Progenitor cell of endocrine pancreas (in vitro differentiated cells): ENCODE results near the gene TACO1. TPM values are rescaled to one million over a fixed set of nuclear protein-coding genes. Genes with fewer than 3 reads are reported as not detected.

Experiments used
- DNase-seq: peaks from one replicate; pipeline ENCODE4 v3.0.0; 2021; ENCODE audit warnings: low spot score; ENCODE audit not compliant: unreplicated experiment
- H3K27ac Mint-ChIP-seq: 2 replicates; pipeline ENCODE4 v1.8.0; 2021; ENCODE audit warnings: mild to moderate bottlenecking, moderate library complexity, mixed read lengths
- H3K27me3 Mint-ChIP-seq: 2 replicates; pipeline ENCODE4 v1.8.0; 2021; ENCODE audit warnings: mixed read lengths
- H3K36me3 Mint-ChIP-seq: 2 replicates; pipeline ENCODE4 v1.8.0; 2022; ENCODE audit warnings: mixed read lengths; ENCODE audit not compliant: insufficient read depth
- H3K4me1 Mint-ChIP-seq: 2 replicates; pipeline ENCODE4 v1.8.0; 2021; ENCODE audit warnings: low read depth, mixed read lengths
- H3K4me3 Mint-ChIP-seq: 2 replicates; pipeline ENCODE4 v1.8.0; 2021; ENCODE audit warnings: low read depth, mild to moderate bottlenecking, moderate library complexity, mixed read lengths
- H3K9me3 Mint-ChIP-seq: 2 replicates; pipeline ENCODE4 v1.8.0; 2021; ENCODE audit warnings: low read depth, mixed read lengths
- long read RNA-seq: library from polyadenylated mRNA; unstranded; transcript quantifications from one replicate; pipeline ENCODE4 v2.0.0, GENCODE V29; 2020
- total RNA-seq: library from RNA; stranded (reverse); gene quantifications from 2 replicates; pipeline ENCODE4 v1.2.1, GENCODE V29; 2021
- TF ChIP-seq, protein P1 (sequence below): fragments of 200-600 bp; sonication (generic); IDR thresholded peaks from one replicate; pipeline ENCODE4 v1.5.0; 2021; ENCODE audit warnings: antibody characterized with exemption, mild to moderate bottlenecking; ENCODE audit not compliant: unreplicated experiment

The TACO1 gene
- 18.2 and 19.2 TPM in 2 replicates for total RNA-seq
- long read RNA-seq, partial matches to known transcripts, result 1 of 4 reads
- long read RNA-seq, other reads (novel, unspliced or antisense), result 0 of 4 reads

DNA sequence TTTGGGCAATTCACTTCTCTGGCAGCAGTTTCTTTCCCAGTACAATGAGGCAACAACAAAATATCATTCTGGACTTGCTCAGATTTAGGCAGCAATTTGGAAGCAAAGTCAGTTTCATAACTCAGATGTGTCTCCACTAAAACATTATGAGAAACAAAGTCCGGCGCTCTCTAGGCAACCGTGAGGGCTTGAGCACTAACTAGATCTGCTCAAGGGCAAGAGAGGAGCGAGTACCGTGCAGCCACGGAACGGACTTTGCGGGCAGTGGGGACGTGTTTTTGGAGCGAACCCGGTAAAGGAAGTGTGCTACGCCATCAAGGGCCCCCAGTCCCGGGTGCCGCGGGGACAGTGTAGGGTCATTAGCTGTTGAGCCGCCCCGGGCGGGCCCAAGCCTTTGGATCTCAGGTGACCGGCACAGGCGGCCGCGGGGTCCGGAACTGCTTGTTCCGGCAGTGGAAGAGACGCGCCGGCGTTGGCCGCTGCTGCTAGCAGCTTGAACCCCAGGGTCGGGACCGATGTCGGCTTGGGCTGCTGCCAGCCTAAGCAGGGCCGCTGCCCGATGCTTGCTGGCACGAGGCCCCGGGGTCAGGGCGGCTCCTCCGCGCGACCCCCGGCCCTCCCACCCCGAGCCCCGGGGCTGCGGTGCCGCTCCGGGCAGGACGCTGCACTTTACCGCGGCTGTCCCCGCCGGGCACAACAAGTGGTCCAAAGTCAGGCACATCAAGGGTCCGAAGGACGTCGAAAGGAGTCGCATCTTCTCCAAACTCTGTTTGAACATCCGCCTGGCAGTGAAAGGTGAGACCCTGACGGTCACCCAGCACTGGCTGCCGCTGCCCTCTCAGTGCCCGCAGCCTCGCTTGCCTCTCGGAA is at the start of gene TACO1:
TACO1 (plus strand) TSS at position 327 of the 870 bp plus-strand sequence; CDS start at position 516, 189 bp downstream.
- peak; percentile 65 for DNase-seq
- TF ChIP-seq, protein P1, sequence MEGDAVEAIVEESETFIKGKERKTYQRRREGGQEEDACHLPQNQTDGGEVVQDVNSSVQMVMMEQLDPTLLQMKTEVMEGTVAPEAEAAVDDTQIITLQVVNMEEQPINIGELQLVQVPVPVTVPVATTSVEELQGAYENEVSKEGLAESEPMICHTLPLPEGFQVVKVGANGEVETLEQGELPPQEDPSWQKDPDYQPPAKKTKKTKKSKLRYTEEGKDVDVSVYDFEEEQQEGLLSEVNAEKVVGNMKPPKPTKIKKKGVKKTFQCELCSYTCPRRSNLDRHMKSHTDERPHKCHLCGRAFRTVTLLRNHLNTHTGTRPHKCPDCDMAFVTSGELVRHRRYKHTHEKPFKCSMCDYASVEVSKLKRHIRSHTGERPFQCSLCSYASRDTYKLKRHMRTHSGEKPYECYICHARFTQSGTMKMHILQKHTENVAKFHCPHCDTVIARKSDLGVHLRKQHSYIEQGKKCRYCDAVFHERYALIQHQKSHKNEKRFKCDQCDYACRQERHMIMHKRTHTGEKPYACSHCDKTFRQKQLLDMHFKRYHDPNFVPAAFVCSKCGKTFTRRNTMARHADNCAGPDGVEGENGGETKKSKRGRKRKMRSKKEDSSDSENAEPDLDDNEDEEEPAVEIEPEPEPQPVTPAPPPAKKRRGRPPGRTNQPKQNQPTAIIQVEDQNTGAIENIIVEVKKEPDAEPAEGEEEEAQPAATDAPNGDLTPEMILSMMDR, result no peak
- Mint-ChIP-seq H3K36me3 (peaks cover 3% of the 10 kb centered on the region), H3K27me3 (no peaks in the 10 kb centered on the region), H3K4me1 (peaks cover 13% of the 10 kb centered on the region), H3K9me3 (no peaks in the 10 kb centered on the region), H3K4me3 (peak within 1 kb of the TSS; percentile 79), H3K27ac (peak within 1 kb of the TSS; percentile 93)

DNA sequence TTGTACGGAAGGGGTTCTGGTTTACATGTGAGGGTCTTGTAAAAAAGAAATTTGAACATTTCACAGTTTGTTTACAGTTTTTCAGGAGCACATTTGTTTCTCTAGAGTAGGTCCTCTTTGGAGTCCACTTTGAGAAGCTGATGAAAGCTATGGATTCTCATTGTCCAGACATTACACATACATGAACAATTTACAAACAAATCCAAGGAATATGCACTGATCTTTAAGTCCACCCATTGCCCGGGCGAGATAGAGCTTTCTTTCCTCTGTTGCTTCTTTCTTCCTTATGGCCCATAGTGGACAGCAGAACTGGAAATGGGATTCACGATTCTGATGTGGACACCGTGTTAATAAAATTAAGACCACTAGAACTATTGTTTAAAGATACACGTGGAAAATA is 48.5 kb upstream of the TACO1 start:
- Mint-ChIP-seq H3K27ac (peak overlapping the region; percentile 77), H3K27me3 (no peaks in the 10 kb centered on the region), H3K4me1 (peaks cover 13% of the 10 kb centered on the region), H3K9me3 (peaks cover 4% of the 10 kb centered on the region), H3K36me3 (peaks cover 8% of the 10 kb centered on the region), H3K4me3 (peak overlapping the region; percentile 98)
- TF ChIP-seq, protein P1, result no peak
- DNase-seq, result no peak

GRCh38 chr17:63555500-63556156 is 45.1 kb upstream of the TACO1 start:
- TF ChIP-seq, protein P1, result no peak
- Mint-ChIP-seq H3K4me1 (peaks cover 13% of the 10 kb centered on the region), H3K9me3 (peaks cover 7% of the 10 kb centered on the region), H3K27ac (no peak overlapping the region), H3K4me3 (no peak overlapping the region), H3K36me3 (peaks cover 11% of the 10 kb centered on the region), H3K27me3 (no peaks in the 10 kb centered on the region)
- no peak for DNase-seq

- TF ChIP-seq, protein P1, result no peak
- peak overlapping the region; percentile 30 for H3K27ac Mint-ChIP-seq
- no peak for DNase-seq
- no peak overlapping the region for H3K4me3 Mint-ChIP-seq
- no peaks in the 10 kb centered on the region for H3K27me3 Mint-ChIP-seq
- peaks cover 7% of the 10 kb centered on the region for H3K9me3 Mint-ChIP-seq
- peaks cover 8% of the 10 kb centered on the region for H3K4me1 Mint-ChIP-seq
- H3K36me3 Mint-ChIP-seq, result peaks cover 11% of the 10 kb centered on the region
Measured at GRCh38 chr17:63557416-63557815, 43.3 kb upstream of the TACO1 start.

GRCh38 chr17:63558441-63558840 is 42.3 kb upstream of the TACO1 start:
- Mint-ChIP-seq H3K9me3 (peaks cover 7% of the 10 kb centered on the region), H3K27me3 (no peaks in the 10 kb centered on the region), H3K4me3 (no peak overlapping the region), H3K36me3 (peaks cover 11% of the 10 kb centered on the region), H3K27ac (no peak overlapping the region), H3K4me1 (peaks cover 3% of the 10 kb centered on the region)
- TF ChIP-seq, protein P1, result no peak
- no peak for DNase-seq
